Measurements from ENCODE around the gene AARS1. TPM values are rescaled to one million over a fixed set of nuclear protein-coding genes. Genes with fewer than 3 reads are reported as not detected.
"Not testable (repeated sequence)": the region's sequence is repeated elsewhere in the genome, so short reads cannot be mapped to it uniquely, and the experiment has no call there.

The AARS1 gene
- polyA plus RNA-seq, 1 donor from 2014 or later: 37.6 TPM

- peaks cover 2% of the 10 kb centered on the region for H3K36me3 Mint-ChIP-seq
- no peaks in the 10 kb centered on the region for H3K27me3 Mint-ChIP-seq
- H3K4me1 Mint-ChIP-seq: peaks cover 0 to 8% (median 0%) of the 10 kb centered on the region in 3 donors
- no peaks in the 10 kb centered on the region for H3K9me3 Mint-ChIP-seq
- peak overlapping the region in 1 of 3 donors; percentile 74 for H3K27ac Mint-ChIP-seq
- H3K4me3 Mint-ChIP-seq: peak overlapping the region in 1 of 4 donors; percentile 23
Measured at GRCh38 chr16:70254965-70255286, 34.4 kb downstream of the AARS1 start.

- H3K27ac Mint-ChIP-seq: peak overlapping the region in 1 of 3 donors; percentile 85
- peaks cover 2% of the 10 kb centered on the region for H3K36me3 Mint-ChIP-seq
- H3K4me3 Mint-ChIP-seq: peak overlapping the region in 1 of 4 donors; percentile 68
- H3K27me3 Mint-ChIP-seq: no peaks in the 10 kb centered on the region
- peaks cover 0 to 10% (median 3%) of the 10 kb centered on the region in 3 donors for H3K4me1 Mint-ChIP-seq
- no peaks in the 10 kb centered on the region for H3K9me3 Mint-ChIP-seq
Measured at GRCh38 chr16:70254180-70254964, 34.9 kb downstream of the AARS1 start.

- H3K9me3 Mint-ChIP-seq: no peaks in the 10 kb centered on the region
- peaks cover 0 to 12% (median 4%) of the 10 kb centered on the region in 3 donors for H3K4me1 Mint-ChIP-seq
- peak overlapping the region in 2 of 3 donors; percentile 85 to 90 for H3K27ac Mint-ChIP-seq
- H3K36me3 Mint-ChIP-seq: peaks cover 2% of the 10 kb centered on the region
- H3K4me3 Mint-ChIP-seq: peak overlapping the region in 1 of 4 donors; percentile 68
- H3K27me3 Mint-ChIP-seq: no peaks in the 10 kb centered on the region
Measured at GRCh38 chr16:70253291-70254106, 35.8 kb downstream of the AARS1 start.

GRCh38 chr16:70252355-70252988 is 36.8 kb downstream of the AARS1 start:
- H3K4me1 Mint-ChIP-seq: peaks cover 0 to 12% (median 4%) of the 10 kb centered on the region in 3 donors
- no peaks in the 10 kb centered on the region for H3K9me3 Mint-ChIP-seq
- no peaks in the 10 kb centered on the region for H3K27me3 Mint-ChIP-seq
- peak overlapping the region in 1 of 4 donors; percentile 84 for H3K4me3 Mint-ChIP-seq
- peak overlapping the region; percentile 72 to 97 (median 84) for H3K27ac Mint-ChIP-seq
- H3K36me3 Mint-ChIP-seq: peaks cover 2% of the 10 kb centered on the region

- Mint-ChIP-seq H3K4me3 (peak within 1 kb of the TSS; percentile 86 to 97 (median 92)), H3K4me1 (peaks cover 0 to 12% (median 5%) of the 10 kb centered on the region in 3 donors), H3K27me3 (no peaks in the 10 kb centered on the region), H3K36me3 (peaks cover 2% of the 10 kb centered on the region), H3K9me3 (no peaks in the 10 kb centered on the region), H3K27ac (peak within 1 kb of the TSS; percentile 76 to 97 (median 94))
Measured at GRCh38 chr16:70251629-70252354, 37.5 kb downstream of the AARS1 start, which contains the start of gene EXOSC6. TSS of gene EXOSC6 (minus strand) at chr16:70251940. CDS start at chr16:70251900, 40 bp downstream.

GRCh38 chr16:70250748-70251628 is 38.3 kb downstream of the AARS1 start:
- Mint-ChIP-seq H3K27me3 (no peaks in the 10 kb centered on the region), H3K4me1 (peaks cover 0 to 12% (median 6%) of the 10 kb centered on the region in 3 donors), H3K36me3 (peaks cover 2% of the 10 kb centered on the region), H3K9me3 (no peaks in the 10 kb centered on the region), H3K27ac (peak overlapping the region in 2 of 3 donors; percentile 76), H3K4me3 (peak overlapping the region; percentile 67 to 86 (median 81))

- not testable (repeated sequence) for H3K27me3 Mint-ChIP-seq, H3K9me3 Mint-ChIP-seq, H3K36me3 Mint-ChIP-seq
- peaks cover 0 to 12% (median 6%) of the 10 kb centered on the region in 3 donors for H3K4me1 Mint-ChIP-seq
- H3K27ac Mint-ChIP-seq: peak overlapping the region in 2 of 3 donors; percentile 12 to 63
- peak overlapping the region in 3 of 4 donors; percentile 43 to 52 (median 45) for H3K4me3 Mint-ChIP-seq
Measured at GRCh38 chr16:70249697-70250096, 39.6 kb downstream of the AARS1 start.

GRCh38 chr16:70238773-70239172 is 50.5 kb downstream of the AARS1 start:
- H3K36me3 Mint-ChIP-seq, H3K27ac Mint-ChIP-seq, H3K27me3 Mint-ChIP-seq: not testable (repeated sequence)

GRCh38 chr16:70231831-70232230 is 57.5 kb downstream of the AARS1 start:
- H3K27ac Mint-ChIP-seq, H3K4me3 Mint-ChIP-seq, H3K27me3 Mint-ChIP-seq, H3K36me3 Mint-ChIP-seq, H3K9me3 Mint-ChIP-seq, H3K4me1 Mint-ChIP-seq: not testable (repeated sequence)

More at GRCh38 chr16:70238773-70239172, 50.5 kb downstream of the AARS1 start:
- H3K4me3 Mint-ChIP-seq: peak overlapping the region in 1 of 4 donors; percentile 29
- H3K9me3 Mint-ChIP-seq, H3K4me1 Mint-ChIP-seq: not testable (repeated sequence)

GRCh38 chr16:70226024-70226423 is 63.3 kb downstream of the AARS1 start:
- H3K27ac Mint-ChIP-seq, H3K9me3 Mint-ChIP-seq, H3K4me1 Mint-ChIP-seq, H3K27me3 Mint-ChIP-seq, H3K4me3 Mint-ChIP-seq, H3K36me3 Mint-ChIP-seq: not testable (repeated sequence)

- not testable (repeated sequence) for H3K4me3 Mint-ChIP-seq, H3K27ac Mint-ChIP-seq, H3K4me1 Mint-ChIP-seq, H3K27me3 Mint-ChIP-seq, H3K36me3 Mint-ChIP-seq, H3K9me3 Mint-ChIP-seq
Measured at GRCh38 chr16:70225430-70225829, 63.9 kb downstream of the AARS1 start.

- not testable (repeated sequence) for H3K27ac Mint-ChIP-seq, H3K9me3 Mint-ChIP-seq, H3K4me3 Mint-ChIP-seq, H3K27me3 Mint-ChIP-seq, H3K4me1 Mint-ChIP-seq, H3K36me3 Mint-ChIP-seq
Measured at GRCh38 chr16:70224645-70225044, 64.7 kb downstream of the AARS1 start.

GRCh38 chr16:70223971-70224513 is 65.3 kb downstream of the AARS1 start:
- H3K36me3 Mint-ChIP-seq, H3K9me3 Mint-ChIP-seq, H3K4me1 Mint-ChIP-seq, H3K27me3 Mint-ChIP-seq, H3K4me3 Mint-ChIP-seq, H3K27ac Mint-ChIP-seq: not testable (repeated sequence)

GRCh38 chr16:70223216-70223615 is 66.1 kb downstream of the AARS1 start:
- not testable (repeated sequence) for H3K36me3 Mint-ChIP-seq, H3K27me3 Mint-ChIP-seq, H3K4me1 Mint-ChIP-seq, H3K9me3 Mint-ChIP-seq, H3K4me3 Mint-ChIP-seq
- peak overlapping the region in 1 of 3 donors; percentile 80 for H3K27ac Mint-ChIP-seq
